Fibroblast of skin of right quadriceps (primary cell): ENCODE data around the gene WIPF1.

ENCODE experiments used
- DNase-seq: peaks from one replicate; pipeline ENCODE4 v3.0.0-alpha.2; 2013

The WIPF1 gene

GRCh38 chr2:174529916-174530315, 67.7 kb downstream of the WIPF1 start:
- no peak for DNase-seq

GRCh38 chr2:174527959-174528358, 69.6 kb downstream of the WIPF1 start:
- DNase-seq: no peak

GRCh38 chr2:174527101-174527721, 70.4 kb downstream of the WIPF1 start:
- DNase-seq: no peak

- no peak for DNase-seq
Measured at GRCh38 chr2:174524527-174524926, 73.1 kb downstream of the WIPF1 start.

GRCh38 chr2:174522553-174522952, 75.1 kb downstream of the WIPF1 start:
- DNase-seq: no peak

GRCh38 chr2:174518395-174518794, 79.2 kb downstream of the WIPF1 start:
- DNase-seq: no peak

- DNase-seq: no peak
Measured at GRCh38 chr2:174516501-174517378, 80.9 kb downstream of the WIPF1 start.

GRCh38 chr2:174512345-174512744, 85.3 kb downstream of the WIPF1 start:
- no peak for DNase-seq

GRCh38 chr2:174511580-174512260, 85.9 kb downstream of the WIPF1 start:
- no peak for DNase-seq

GRCh38 chr2:174510583-174511189, 86.9 kb downstream of the WIPF1 start:
- DNase-seq: peak; percentile 28
